Adrenal gland (tissue), 12 donors: ENCODE data around the gene TSPAN32. TPM values are rescaled to one million over a fixed set of nuclear protein-coding genes. Genes with fewer than 3 reads are reported as not detected.

ENCODE experiments used
- DNase-seq, 7 donors: peaks; one replicate each; pipeline ENCODE4 v3.0.0-alpha.2; 2019 to 2020
- H3K27ac ChIP-seq, 5 donors: fragments of 200-600 bp; sonication (generic) in 4 of 5; 1 replicate in 3 of 5; 2 replicates in 2 of 5; pipeline versions ENCODE4 v1.5.1 to v1.8.0; 2016 to 2020; ENCODE audit warnings: mild to moderate bottlenecking in 1 of 5
- H3K27me3 ChIP-seq: fragments of 200-600 bp; 2 replicates; pipeline ENCODE4 v1.8.0; 2021
- H3K36me3 ChIP-seq, 2 donors: fragments of 200-600 bp; replicated peaks in 1 of 2; 1 replicate in 1 of 2; 2 replicates in 1 of 2; pipeline versions ENCODE4 v1.5.1 to v1.8.0; 2018 to 2022
- H3K4me1 ChIP-seq, 2 donors: fragments of 200-600 bp; replicated peaks in 1 of 2; 1 replicate in 1 of 2; 2 replicates in 1 of 2; pipeline versions ENCODE4 v1.5.1 to v1.8.0; 2018 to 2021
- H3K4me3 ChIP-seq, 4 donors: fragments of 200-600 bp; sonication (generic) in 3 of 4; one replicate each; pipeline ENCODE4 v1.5.1; 2016 to 2018
- H3K9me3 ChIP-seq, 3 donors: fragments of 200-600 bp; sonication (generic) in 1 of 3; replicated peaks in 1 of 3; 1 replicate in 2 of 3; 2 replicates in 1 of 3; pipeline versions ENCODE4 v1.5.1 to v1.8.0; 2016 to 2021
- POLR2A ChIP-seq, 2 donors: fragments of 450-650 bp; IDR thresholded peaks; one replicate each; pipeline ENCODE4 v1.6.1; 2017; ENCODE audit warnings: antibody characterized with exemption in 2 of 2, mild to moderate bottlenecking in 2 of 2, moderate library complexity in 1 of 2
- WGBS, 4 donors: extraction: QIAGEN DNeasy Blood & Tissue Kit in 2 of 4; methylation state at CpG; one replicate each; pipeline versions ENCODE4 v1.1.5 to v1.1.7; 2013 to 2017; 5-methylcytosine and 5-hydroxymethylcytosine counted together
- intact Hi-C, 2 donors: fragments of 100-400 bp; cut with DNase I; formaldehyde crosslinking; loops; one replicate each; pipeline versions ENCODE4 v1.14.1 to v1.15.0; 2022 to 2023
- polyA plus RNA-seq, 3 donors: library from polyadenylated mRNA; stranded (reverse); fragments of 200-250 nt in 2 of 3; fragments of 350-450 nt in 1 of 3; fragmentation: Illumina TruSeq in 1 of 3; extraction: RNeasy Lipid Tissue Mini Kit (QIAGEN cat#74804) in 1 of 3; gene quantifications; one replicate each; pipeline ENCODE4 v1.2.3, GENCODE V29; 2013 to 2014
- total RNA-seq, 9 donors: library from RNA; depleted of rRNA in 4 of 9; stranded (reverse); fragments of >200 nt in 4 of 9; fragments of 120-200 nt in 1 of 9; fragmentation: NEBNext Ultra II Directional in 1 of 9; extraction: Animal tissue kit (Norgen Biotek cat#: 25700) in 1 of 9; gene quantifications; one replicate each; pipeline versions ENCODE4 v1.1.0 to v1.2.4, GENCODE V29; 2013 to 2023
- TF ChIP-seq, protein P1 (sequence below), 6 experiments: fragments of 450-650 bp in 4 of 6; fragments of 200-600 bp in 2 of 6; sonication (generic) in 1 of 6; IDR thresholded peaks; 1 replicate in 5 of 6; 2 replicates in 1 of 6; pipeline versions ENCODE4 v1.5.1 to v1.8.0; 2016 to 2021; ENCODE audit warnings: antibody characterized with exemption in 6 of 6, mild to moderate bottlenecking in 2 of 6, moderate library complexity in 1 of 6
- donor health status: healthy with polysubstance abuse.
- donor health status: Bipolar disorder and iron deficiency.
- donor health status: DM: yes; HTN: yes; CAD: no.
- donor health status: DM: no; HTN: no; CAD: no.
- donor health status: DM: no; HTN: no; CAD: no.
- donor health status: DM: yes; HTN: yes; CAD: no.

TSPAN32 gene
- total and polyA plus RNA-seq, 12 donors, result 0.14 to 7.0 (median 0.88) TPM; not detected in 4

DNA sequence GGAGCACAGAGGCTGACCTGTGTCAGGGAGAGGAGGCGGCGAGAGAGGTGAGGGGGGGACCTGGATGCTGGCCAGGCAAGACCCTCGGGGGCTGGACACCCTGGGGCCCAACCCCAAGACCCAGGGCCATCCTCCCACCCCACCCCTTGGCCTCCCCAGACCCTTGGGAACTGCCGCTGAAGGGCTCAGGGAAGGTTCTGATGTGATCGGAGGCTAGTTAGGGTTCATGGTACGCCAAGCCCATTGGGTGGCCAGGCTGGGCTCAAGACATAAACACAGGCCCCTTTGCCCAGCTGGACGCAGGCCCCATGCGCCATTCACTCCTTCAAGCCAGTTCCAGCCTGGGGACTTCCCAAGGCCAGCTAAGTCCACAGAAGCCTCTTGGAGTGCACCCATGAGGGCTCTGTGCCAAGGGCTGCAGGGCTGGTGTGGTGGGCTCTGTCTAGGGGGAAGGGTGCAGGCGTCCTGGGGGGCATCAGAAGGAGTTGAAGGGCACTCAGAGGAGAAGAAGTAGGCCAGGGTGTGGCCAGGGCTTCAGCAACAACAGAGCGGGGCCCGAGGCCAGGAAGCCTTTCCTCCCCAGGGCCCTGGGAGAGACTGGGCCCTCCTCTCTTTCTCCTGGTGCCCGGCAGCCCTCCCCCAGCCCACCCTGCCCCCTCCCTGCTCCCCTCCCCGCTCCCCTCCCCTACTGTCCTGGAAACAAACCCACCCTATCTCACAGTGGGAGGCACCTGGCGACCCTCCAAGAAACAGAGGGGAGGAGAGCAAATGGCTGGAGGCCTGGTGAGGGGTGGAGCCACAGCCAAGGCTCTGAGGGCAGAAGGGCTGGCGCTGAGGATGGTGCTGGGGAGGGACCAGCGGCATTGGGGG is 12.9 kb downstream of the TSPAN32 start:
- Histone ChIP-seq H3K36me3 (no peaks in the 10 kb centered on the region), H3K27ac (peak overlapping the region in 2 of 5 donors; percentile 47 to 74), H3K27me3 (no peaks in the 10 kb centered on the region), H3K4me3 (no peak overlapping the region), H3K9me3 (no peaks in the 10 kb centered on the region), H3K4me1 (peaks cover 9 to 14% of the 10 kb centered on the region in 2 donors)
- TF ChIP-seq, protein P1, sequence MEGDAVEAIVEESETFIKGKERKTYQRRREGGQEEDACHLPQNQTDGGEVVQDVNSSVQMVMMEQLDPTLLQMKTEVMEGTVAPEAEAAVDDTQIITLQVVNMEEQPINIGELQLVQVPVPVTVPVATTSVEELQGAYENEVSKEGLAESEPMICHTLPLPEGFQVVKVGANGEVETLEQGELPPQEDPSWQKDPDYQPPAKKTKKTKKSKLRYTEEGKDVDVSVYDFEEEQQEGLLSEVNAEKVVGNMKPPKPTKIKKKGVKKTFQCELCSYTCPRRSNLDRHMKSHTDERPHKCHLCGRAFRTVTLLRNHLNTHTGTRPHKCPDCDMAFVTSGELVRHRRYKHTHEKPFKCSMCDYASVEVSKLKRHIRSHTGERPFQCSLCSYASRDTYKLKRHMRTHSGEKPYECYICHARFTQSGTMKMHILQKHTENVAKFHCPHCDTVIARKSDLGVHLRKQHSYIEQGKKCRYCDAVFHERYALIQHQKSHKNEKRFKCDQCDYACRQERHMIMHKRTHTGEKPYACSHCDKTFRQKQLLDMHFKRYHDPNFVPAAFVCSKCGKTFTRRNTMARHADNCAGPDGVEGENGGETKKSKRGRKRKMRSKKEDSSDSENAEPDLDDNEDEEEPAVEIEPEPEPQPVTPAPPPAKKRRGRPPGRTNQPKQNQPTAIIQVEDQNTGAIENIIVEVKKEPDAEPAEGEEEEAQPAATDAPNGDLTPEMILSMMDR (IDR thresholded peaks at IDR 0.05), result no peak
- TF ChIP-seq POLR2A (IDR thresholded peaks at IDR 0.05), result no peak
- peak; percentile 65 to 85 (median 82) for DNase-seq
- 21 to 46% (median 37%) methylated on average over 6 to 16 of the region's 16 CpGs for WGBS, 4 donors
- intact Hi-C loops, result loop anchor here (5.0 to 10.0 kb wide), 2 partner anchors 53 to 210 kb away; no protein-coding TSS in a partner anchor

DNA sequence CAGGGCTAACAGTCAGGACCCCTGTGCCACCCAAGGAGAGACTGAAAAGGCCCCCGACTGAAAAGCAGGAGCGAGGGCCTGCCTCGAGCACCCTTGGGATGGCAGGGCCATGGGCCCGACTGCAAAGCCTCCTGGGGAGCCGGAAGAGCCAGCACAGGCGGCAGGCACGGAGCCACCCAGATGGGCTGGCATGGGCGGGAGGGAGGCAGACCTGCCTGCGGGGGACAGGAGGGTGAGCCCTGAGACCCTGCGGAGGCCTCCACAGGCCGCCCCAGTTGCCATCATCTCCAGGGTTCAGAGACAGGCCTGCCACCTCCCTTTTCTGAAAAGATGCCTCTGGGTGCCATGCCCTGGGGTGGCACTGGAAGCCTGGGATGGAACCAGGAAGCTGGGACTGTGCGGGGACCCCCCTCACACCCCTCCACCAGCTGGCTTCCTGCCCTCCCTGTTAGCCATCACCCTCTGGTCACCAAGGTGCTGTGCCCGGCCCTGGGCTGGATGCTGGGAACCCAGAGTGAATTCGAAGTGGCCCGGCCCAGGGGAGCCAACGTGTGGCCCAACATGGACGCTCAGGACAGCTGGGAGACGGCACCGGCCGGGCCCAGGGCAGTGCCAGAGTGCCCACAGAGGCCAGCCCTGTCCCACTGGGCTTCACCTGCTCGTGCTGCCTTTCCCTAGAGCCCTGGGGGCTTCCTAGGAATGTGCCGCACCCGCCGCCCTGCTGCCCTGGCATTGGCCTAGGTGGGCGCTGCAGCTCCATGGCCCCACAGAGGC is 13.8 kb downstream of the TSPAN32 start:
- Histone ChIP-seq H3K4me3 (no peak overlapping the region), H3K36me3 (no peaks in the 10 kb centered on the region), H3K27ac (peak overlapping the region in 1 of 5 donors; percentile 74), H3K9me3 (no peaks in the 10 kb centered on the region), H3K27me3 (no peaks in the 10 kb centered on the region), H3K4me1 (peaks cover 9 to 14% of the 10 kb centered on the region in 2 donors)
- WGBS, 4 donors, result 60 to 84% (median 77%) methylated on average over 2 to 25 of the region's 25 CpGs
- no peak for TF ChIP-seq POLR2A (IDR thresholded peaks at IDR 0.05)
- intact Hi-C loops, result loop anchor here in 1 of 2 donors (10.0 kb wide), 1 partner anchor 209 kb away; no protein-coding TSS in a partner anchor
- DNase-seq, result peak in 2 of 7 donors; percentile 15 to 19

DNA sequence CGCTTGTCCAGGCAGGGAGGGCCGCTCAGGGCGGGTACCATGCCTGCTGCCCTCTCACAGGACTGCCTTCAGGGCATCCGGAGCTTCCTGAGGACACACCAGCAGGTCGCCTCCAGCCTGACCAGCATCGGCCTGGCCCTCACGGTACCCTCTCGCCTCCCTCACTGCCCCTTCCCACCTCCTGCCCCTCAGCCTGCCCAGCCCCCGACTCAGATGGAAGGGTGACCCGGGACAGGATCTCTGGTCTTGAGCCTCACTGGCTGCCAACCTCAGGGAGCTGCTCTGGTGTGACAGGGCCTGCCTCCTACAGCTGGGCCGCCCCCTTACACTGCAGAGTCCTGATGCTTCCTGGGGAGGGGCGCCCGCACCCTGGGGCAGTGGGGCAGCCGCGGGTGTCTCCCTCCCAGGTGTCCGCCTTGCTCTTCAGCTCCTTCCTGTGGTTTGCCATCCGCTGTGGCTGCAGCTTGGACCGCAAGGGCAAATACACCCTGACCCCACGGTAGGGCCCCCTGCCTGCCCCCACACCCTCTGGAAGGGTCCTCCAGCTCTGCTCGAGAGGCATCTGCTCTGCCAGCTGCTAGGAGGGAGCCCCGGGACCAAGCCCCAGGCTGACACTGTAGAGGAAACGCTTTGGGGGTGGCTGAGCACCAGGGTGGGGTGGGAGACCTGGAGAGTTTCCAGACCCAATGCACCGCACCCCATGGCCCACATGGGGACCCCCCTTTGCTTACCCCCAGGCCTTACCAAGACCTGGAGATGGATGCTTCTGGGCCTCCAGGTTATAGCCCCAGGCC is 14.6 kb downstream of the TSPAN32 start:
- Histone ChIP-seq H3K27ac (no peak overlapping the region), H3K4me1 (peaks cover 9 to 14% of the 10 kb centered on the region in 2 donors), H3K9me3 (no peaks in the 10 kb centered on the region), H3K27me3 (no peaks in the 10 kb centered on the region), H3K36me3 (no peaks in the 10 kb centered on the region), H3K4me3 (no peak overlapping the region)
- WGBS, 4 donors, result 90 to 100% (median 95%) methylated on average over 6 to 23 of the region's 23 CpGs
- DNase-seq, result peak in 1 of 7 donors; percentile 14
- intact Hi-C loops, result loop anchor here in 1 of 2 donors (10.0 kb wide), 1 partner anchor 208 kb away; no protein-coding TSS in a partner anchor
- TF ChIP-seq, protein P1 (IDR thresholded peaks at IDR 0.05), result no peak
- no peak for TF ChIP-seq POLR2A (IDR thresholded peaks at IDR 0.05)

DNA sequence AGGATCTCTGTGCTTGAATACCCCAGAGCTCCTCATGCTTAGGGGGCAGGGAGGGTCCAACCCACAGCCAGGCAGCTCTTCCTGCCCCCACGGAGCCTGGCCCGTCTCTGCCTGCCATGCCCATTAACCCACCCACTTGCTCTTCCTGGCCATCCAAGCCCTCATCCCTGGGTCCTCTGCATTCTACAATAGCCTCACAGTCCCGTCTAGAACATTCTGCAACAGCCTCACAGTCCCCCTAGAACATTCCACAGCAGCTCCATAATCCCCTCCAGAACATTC is 15.1 kb downstream of the TSPAN32 start:
- H3K4me1 ChIP-seq, result peaks cover 9 to 14% of the 10 kb centered on the region in 2 donors
- peak in 2 of 7 donors; percentile 3 to 4 for DNase-seq
- H3K36me3 ChIP-seq, result no peaks in the 10 kb centered on the region
- intact Hi-C loops, result loop anchor here in 1 of 2 donors (10.0 kb wide), 1 partner anchor 208 kb away; no protein-coding TSS in a partner anchor
- no peak overlapping the region for H3K27ac ChIP-seq
- no peaks in the 10 kb centered on the region for H3K9me3 ChIP-seq
- no peaks in the 10 kb centered on the region for H3K27me3 ChIP-seq
- no peak overlapping the region for H3K4me3 ChIP-seq
- WGBS, 4 donors, result 87 to 96% (median 96%) methylated on average over 2 to 3 of the region's 3 CpGs
- TF ChIP-seq, protein P1 (IDR thresholded peaks at IDR 0.05), result no peak
- no peak for TF ChIP-seq POLR2A (IDR thresholded peaks at IDR 0.05)
